CD14-positive monocyte (primary cell): Measurements from ENCODE around the gene HEATR1. TPM values are rescaled to one million over a fixed set of nuclear protein-coding genes. Genes with fewer than 3 reads are reported as not detected.

ENCODE experiments used
- DNase-seq, 3 donors: peaks; one replicate each; pipeline ENCODE4 v3.0.0-alpha.2; 2011 to 2022
- H2AFZ ChIP-seq: 2 replicates; pipeline ENCODE4 v1.6.0; 2012; ENCODE audit warnings: mild to moderate bottlenecking, low read depth, low read length, inconsistent platforms; ENCODE audit not compliant: insufficient read depth, poor library complexity, severe bottlenecking
- H3K27ac ChIP-seq, 2 donors: 1 replicate in 1 of 2; 2 replicates in 1 of 2; pipeline ENCODE4 v1.5.1; 2012 to 2013; ENCODE audit warnings: low read length in 2 of 2, control low read depth in 1 of 2, inconsistent platforms in 1 of 2, low read depth in 1 of 2, mild to moderate bottlenecking in 1 of 2
- H3K27me3 ChIP-seq, 2 donors: one replicate each; pipeline versions ENCODE4 v1.6.0 to v1.6.1; 2011 to 2013; ENCODE audit warnings: low read length in 2 of 2; ENCODE audit not compliant: control insufficient read depth in 2 of 2, insufficient read depth in 2 of 2
- H3K36me3 ChIP-seq, 2 donors: replicated peaks in 1 of 2; 1 replicate in 1 of 2; 2 replicates in 1 of 2; pipeline versions ENCODE4 v1.5.1 to v1.6.1; 2012 to 2013; ENCODE audit warnings: low read length in 2 of 2, control low read depth in 1 of 2, inconsistent platforms in 1 of 2, mild to moderate bottlenecking in 1 of 2; ENCODE audit not compliant: insufficient read depth in 2 of 2, control insufficient read depth in 1 of 2
- H3K4me1 ChIP-seq, 2 donors: 1 replicate in 1 of 2; 2 replicates in 1 of 2; pipeline versions ENCODE4 v1.5.1 to v1.6.1; 2012 to 2013; ENCODE audit warnings: low read length in 2 of 2, control low read depth in 1 of 2, inconsistent platforms in 1 of 2, mild to moderate bottlenecking in 1 of 2, moderate library complexity in 1 of 2; ENCODE audit not compliant: insufficient read depth in 2 of 2, control insufficient read depth in 1 of 2
- H3K4me2 ChIP-seq: replicated peaks from 2 replicates; pipeline ENCODE3; 2012; ENCODE audit warnings: low read length, moderate library complexity, mild to moderate bottlenecking; ENCODE audit not compliant: poor library complexity, severe bottlenecking; ENCODE audit errors: extremely low read depth
- H3K4me3 ChIP-seq, 3 experiments: fragments of 200-600 bp in 1 of 3; sonication (generic) in 1 of 3; replicated peaks in 1 of 3; 1 replicate in 2 of 3; 2 replicates in 1 of 3; pipeline ENCODE4 v1.5.1; 2011 to 2013; ENCODE audit warnings: low read length in 3 of 3, mild to moderate bottlenecking in 3 of 3, control low read depth in 2 of 3, low read depth in 2 of 3, inconsistent platforms in 1 of 3, moderate library complexity in 1 of 3
- H3K79me2 ChIP-seq: 2 replicates; pipeline ENCODE4 v1.6.0; 2012; ENCODE audit warnings: mild to moderate bottlenecking, control low read depth, inconsistent platforms, low read length, moderate library complexity; ENCODE audit not compliant: insufficient read depth
- H3K9ac ChIP-seq: 2 replicates; pipeline ENCODE4 v1.6.0; 2017; ENCODE audit warnings: low read length, mild to moderate bottlenecking; ENCODE audit not compliant: insufficient read depth, poor library complexity, severe bottlenecking
- H3K9me3 ChIP-seq, 2 donors: replicated peaks in 1 of 2; 1 replicate in 1 of 2; 2 replicates in 1 of 2; pipeline versions ENCODE4 v1.5.1 to v1.6.1; 2012 to 2013; ENCODE audit warnings: low read length in 2 of 2, control low read depth in 1 of 2; ENCODE audit not compliant: control insufficient read depth in 1 of 2, insufficient read depth in 1 of 2
- H4K20me1 ChIP-seq: 2 replicates; pipeline ENCODE4 v1.6.0; 2012; ENCODE audit warnings: mild to moderate bottlenecking, low read length, control low read depth, moderate library complexity; ENCODE audit not compliant: insufficient read depth
- H3K27ac Mint-ChIP-seq, 7 donors: one replicate each; pipeline ENCODE4 v1.8.0; 2020; ENCODE audit warnings: mild to moderate bottlenecking in 7 of 7, mixed read lengths in 7 of 7, moderate library complexity in 6 of 7, inconsistent platforms in 2 of 7
- H3K27me3 Mint-ChIP-seq, 3 donors: one replicate each; pipeline ENCODE4 v1.8.0; 2021 to 2022; ENCODE audit warnings: low read depth in 3 of 3, mild to moderate bottlenecking in 3 of 3, mixed read lengths in 3 of 3, moderate library complexity in 3 of 3, inconsistent platforms in 1 of 3
- H3K36me3 Mint-ChIP-seq, 2 donors: one replicate each; pipeline ENCODE4 v1.8.0; 2020; ENCODE audit warnings: mixed read lengths in 2 of 2, inconsistent platforms in 1 of 2, mild to moderate bottlenecking in 1 of 2
- H3K4me1 Mint-ChIP-seq: one replicate; pipeline ENCODE4 v1.8.0; 2020; ENCODE audit warnings: mild to moderate bottlenecking, mixed read lengths
- H3K4me3 Mint-ChIP-seq, 2 donors: one replicate each; pipeline ENCODE4 v1.8.0; 2020; ENCODE audit warnings: mild to moderate bottlenecking in 2 of 2, mixed read lengths in 2 of 2, moderate library complexity in 1 of 2
- H3K9me3 Mint-ChIP-seq, 7 donors: one replicate each; pipeline ENCODE4 v1.8.0; 2020 to 2022; ENCODE audit warnings: mixed read lengths in 7 of 7, mild to moderate bottlenecking in 6 of 7, moderate library complexity in 6 of 7, inconsistent platforms in 2 of 7
- WGBS: methylation state at CpG from one replicate; pipeline ENCODE4 v1.1.5; 2013; ENCODE audit warnings: missing lambda C conversion rate; ENCODE audit not compliant: insufficient coverage; 5-methylcytosine and 5-hydroxymethylcytosine counted together
- intact Hi-C, 2 donors: fragments of 100-400 bp; cut with micrococcal nuclease; formaldehyde crosslinking; loops; one replicate each; pipeline versions ENCODE4 v1.15.0 to v1.15.1; 2023
- polyA plus RNA-seq, 3 donors: library from polyadenylated mRNA; depleted of rRNA in 1 of 3; unstranded in 2 of 3; stranded (reverse) in 1 of 3; fragments of 300-500 nt in 2 of 3; fragments of >200 nt in 1 of 3; fragmentation: Illumina TruSeq in 2 of 3; gene quantifications; 1 replicate in 2 of 3; 2 replicates in 1 of 3; pipeline ENCODE4 v1.2.3, GENCODE V29; 2012 to 2021
- TF ChIP-seq, protein P1 (sequence below): fragments of 200-600 bp; IDR thresholded peaks from one replicate; pipeline ENCODE4 v1.8.0; 2022; ENCODE audit warnings: antibody characterized with exemption, mild to moderate bottlenecking

The HEATR1 gene
- polyA plus RNA-seq, 3 donors: 2.8 to 4.2 (median 3.7) TPM

GRCh38 chr1:236561976-236562375 lies 42.3 kb downstream of the HEATR1 start:
- peaks cover 90 to 92% of the 10 kb centered on the region in 2 donors for H3K36me3 Mint-ChIP-seq
- TF ChIP-seq, protein P1, sequence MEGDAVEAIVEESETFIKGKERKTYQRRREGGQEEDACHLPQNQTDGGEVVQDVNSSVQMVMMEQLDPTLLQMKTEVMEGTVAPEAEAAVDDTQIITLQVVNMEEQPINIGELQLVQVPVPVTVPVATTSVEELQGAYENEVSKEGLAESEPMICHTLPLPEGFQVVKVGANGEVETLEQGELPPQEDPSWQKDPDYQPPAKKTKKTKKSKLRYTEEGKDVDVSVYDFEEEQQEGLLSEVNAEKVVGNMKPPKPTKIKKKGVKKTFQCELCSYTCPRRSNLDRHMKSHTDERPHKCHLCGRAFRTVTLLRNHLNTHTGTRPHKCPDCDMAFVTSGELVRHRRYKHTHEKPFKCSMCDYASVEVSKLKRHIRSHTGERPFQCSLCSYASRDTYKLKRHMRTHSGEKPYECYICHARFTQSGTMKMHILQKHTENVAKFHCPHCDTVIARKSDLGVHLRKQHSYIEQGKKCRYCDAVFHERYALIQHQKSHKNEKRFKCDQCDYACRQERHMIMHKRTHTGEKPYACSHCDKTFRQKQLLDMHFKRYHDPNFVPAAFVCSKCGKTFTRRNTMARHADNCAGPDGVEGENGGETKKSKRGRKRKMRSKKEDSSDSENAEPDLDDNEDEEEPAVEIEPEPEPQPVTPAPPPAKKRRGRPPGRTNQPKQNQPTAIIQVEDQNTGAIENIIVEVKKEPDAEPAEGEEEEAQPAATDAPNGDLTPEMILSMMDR: no peak

DNA sequence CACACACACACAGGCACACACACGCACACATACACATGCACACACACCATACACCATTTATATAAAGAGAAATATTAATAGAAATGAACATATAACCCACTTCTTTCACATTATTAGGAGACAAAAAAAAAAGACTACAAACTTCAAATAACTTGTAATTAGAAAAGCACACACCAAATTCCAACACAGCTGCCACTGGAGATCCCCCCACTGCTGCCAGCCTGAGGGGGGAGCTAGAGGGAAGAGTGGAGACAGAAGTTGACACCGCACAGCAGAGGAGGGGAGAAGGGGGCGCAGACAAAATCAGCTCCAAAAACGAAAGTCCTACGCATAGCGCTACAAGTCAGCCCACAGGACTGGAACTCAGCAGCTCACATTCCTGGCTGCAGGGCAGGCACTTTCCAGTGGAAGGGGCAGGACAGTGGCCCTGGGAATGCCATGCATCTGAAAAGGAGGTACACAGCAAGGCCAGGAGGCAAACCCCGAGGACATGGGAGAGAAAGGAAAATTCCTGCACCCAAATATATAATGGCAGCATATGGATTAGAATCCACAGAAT lies 44.0 kb downstream of the HEATR1 start:
- intact Hi-C loops: no loop called here
- DNase-seq: no peak
- WGBS: 89% methylated on average over 5 of the region's 7 CpGs
- H3K4me3 Mint-ChIP-seq: no peak overlapping the region
- H3K36me3 ChIP-seq: peaks cover 83 to 97% of the 10 kb centered on the region in 2 donors
- H3K27me3 Mint-ChIP-seq: no peaks in the 10 kb centered on the region
- H3K4me1 ChIP-seq: no peaks in the 10 kb centered on the region
- peak overlapping the region in 3 of 7 donors; percentile 72 to 73 (median 72) for H3K27ac Mint-ChIP-seq
- H3K4me3 ChIP-seq: no peak overlapping the region
- H3K79me2 ChIP-seq: no peaks in the 10 kb centered on the region
- H3K36me3 Mint-ChIP-seq: peaks cover 90 to 92% of the 10 kb centered on the region in 2 donors
- no peak overlapping the region for H3K27ac ChIP-seq
- TF ChIP-seq, protein P1: no peak
- H3K4me2 ChIP-seq: no peak overlapping the region
- no peak overlapping the region for H3K9ac ChIP-seq
- no peak overlapping the region for H2AFZ ChIP-seq
- no peaks in the 10 kb centered on the region for H3K27me3 ChIP-seq
- H3K9me3 ChIP-seq: no peaks in the 10 kb centered on the region
- no peaks in the 10 kb centered on the region for H3K4me1 Mint-ChIP-seq
- H3K9me3 Mint-ChIP-seq: no peaks in the 10 kb centered on the region
- H4K20me1 ChIP-seq: no peaks in the 10 kb centered on the region

More at GRCh38 chr1:236561976-236562375, 42.3 kb downstream of the HEATR1 start:
- Mint-ChIP-seq H3K9me3 (no peaks in the 10 kb centered on the region), H3K27me3 (no peaks in the 10 kb centered on the region), H3K4me3 (no peak overlapping the region), H3K4me1 (no peaks in the 10 kb centered on the region), H3K27ac (peak overlapping the region in 1 of 7 donors; percentile 38)
- intact Hi-C loops: no loop called here
- Histone ChIP-seq H4K20me1 (no peaks in the 10 kb centered on the region), H3K9me3 (no peaks in the 10 kb centered on the region), H3K79me2 (no peaks in the 10 kb centered on the region), H2AFZ (no peak overlapping the region), H3K4me1 (no peaks in the 10 kb centered on the region), H3K9ac (no peak overlapping the region), H3K4me3 (no peak overlapping the region), H3K27me3 (no peaks in the 10 kb centered on the region), H3K36me3 (peaks cover 83 to 97% of the 10 kb centered on the region in 2 donors), H3K27ac (no peak overlapping the region), H3K4me2 (no peak overlapping the region)
- 92% methylated on average over 2 of the region's 2 CpGs for WGBS
- DNase-seq: no peak
